HS-5 (cell line): ENCODE measurements around the gene DIAPH3.
A peak's percentile ranks its signal among the peaks of the same experiment; 100 is the strongest.

Experiments used
- DNase-seq: peaks from one replicate; pipeline ENCODE4 v3.0.0-alpha.2; 2012; ENCODE audit warnings: low read depth

Gene DIAPH3

DNA sequence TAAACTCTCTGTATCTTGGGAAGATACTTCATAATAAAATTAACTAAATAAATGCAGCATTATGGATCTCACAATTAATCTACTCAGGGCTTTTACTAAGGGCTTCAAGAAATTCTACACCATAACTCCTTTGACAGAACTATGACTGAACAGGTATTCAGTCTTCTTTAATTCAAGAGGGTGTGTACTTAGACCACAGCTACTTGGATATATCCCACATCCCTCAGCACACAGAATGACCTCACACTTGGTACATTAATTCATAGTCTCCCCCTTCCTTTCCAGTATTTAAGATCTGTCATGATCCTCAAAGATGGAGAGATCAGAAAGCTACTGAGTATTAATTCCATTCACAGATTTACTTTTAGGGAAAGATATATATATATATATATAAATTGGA, 11.6 kb downstream of the DIAPH3 start:
- no peak for DNase-seq

DNA sequence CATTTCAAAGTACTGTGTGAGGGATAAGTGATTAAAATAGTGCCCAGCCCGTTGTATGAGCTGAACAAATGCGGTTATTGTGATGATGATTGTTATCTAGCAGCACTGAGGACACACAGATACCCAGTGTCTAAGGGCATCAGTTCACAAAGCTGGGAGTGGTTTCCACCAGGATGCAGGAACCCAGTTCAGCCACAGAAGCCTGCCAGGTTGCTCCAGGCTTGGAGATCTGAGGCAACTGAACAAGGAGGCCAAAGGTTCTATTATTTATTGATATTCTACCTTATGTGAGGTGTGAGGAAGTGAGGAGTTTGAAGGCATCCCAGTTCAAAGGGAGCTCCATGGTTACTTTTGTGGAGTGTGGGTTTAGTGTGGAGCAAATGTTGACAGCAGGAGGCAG, 13.2 kb downstream of the DIAPH3 start:
- DNase-seq, result no peak

DNA sequence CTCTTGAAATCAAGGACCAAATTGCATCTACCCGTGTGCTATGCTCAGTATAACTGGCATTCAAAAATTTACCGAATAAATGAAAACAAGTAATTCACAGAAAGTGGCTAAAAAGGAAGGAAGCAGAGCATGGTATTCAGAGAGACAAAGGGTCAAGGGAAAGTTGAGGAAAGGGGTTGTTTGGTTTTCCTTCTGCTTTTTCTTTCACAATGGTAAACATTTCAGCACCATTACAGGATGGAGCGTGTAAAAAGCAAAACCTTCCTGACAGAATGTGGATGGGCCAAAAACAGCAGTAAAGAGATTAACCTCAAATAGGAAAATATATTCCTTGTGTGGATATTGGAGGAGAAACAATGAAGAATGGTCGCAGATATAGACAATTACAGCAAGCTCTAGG, 14.8 kb downstream of the DIAPH3 start:
- DNase-seq, result no peak

DNA sequence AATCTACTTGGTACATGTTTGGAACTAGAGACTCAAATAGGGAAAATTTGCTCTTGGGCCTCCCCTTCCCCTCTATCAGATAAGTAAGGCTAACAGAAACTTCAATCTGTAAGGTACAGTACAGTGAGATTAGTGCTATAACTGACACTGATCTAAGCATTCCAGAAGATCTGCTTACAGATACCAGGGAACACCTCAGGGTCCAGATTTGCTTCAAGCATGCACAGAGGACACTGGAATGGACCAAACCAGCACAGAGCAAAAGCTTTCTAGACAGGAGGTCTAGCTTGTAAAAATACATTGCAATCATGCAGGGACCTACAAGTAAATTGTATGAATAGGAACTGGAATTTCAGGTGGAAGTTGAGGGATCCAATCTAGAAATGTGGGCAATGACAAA, 16.4 kb downstream of the DIAPH3 start:
- DNase-seq, result no peak

DNA sequence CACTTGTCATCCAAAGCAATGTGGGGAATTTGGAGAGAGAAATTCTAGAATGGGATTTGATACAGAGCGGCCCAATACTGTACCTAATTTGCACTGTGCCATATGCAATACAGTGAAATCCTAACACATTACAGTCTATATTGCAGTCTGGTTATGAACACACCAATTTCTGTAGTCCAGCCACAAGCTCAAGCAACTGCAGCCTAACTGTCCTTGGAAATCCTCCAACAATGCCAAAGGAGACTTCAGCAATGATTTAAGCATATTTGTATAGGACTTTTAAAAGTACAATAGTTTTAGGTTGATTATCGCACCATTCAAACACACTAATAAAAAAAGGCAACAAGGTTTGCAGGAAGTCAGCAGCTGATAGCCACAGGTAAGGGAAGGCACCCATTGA, 17.3 kb downstream of the DIAPH3 start:
- no peak for DNase-seq

DNA sequence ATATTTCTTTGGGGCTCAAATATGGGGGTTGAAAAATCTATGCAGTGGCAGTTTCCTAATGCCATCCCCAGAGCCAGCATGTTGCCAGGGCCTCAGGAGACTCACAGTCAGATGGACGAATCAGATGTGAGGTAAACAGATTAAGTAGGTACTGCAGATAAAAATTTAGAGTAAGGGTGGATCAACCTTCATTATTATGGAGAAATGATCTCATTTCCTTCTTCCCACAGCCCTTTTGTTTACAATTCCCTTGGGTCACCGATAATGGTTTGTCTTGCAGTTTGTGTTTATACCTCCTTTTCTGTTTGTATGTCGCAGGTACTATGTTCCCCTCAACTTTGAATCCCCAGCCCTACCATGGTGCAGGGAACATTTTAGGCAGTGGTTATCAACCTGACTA, 20.0 kb downstream of the DIAPH3 start:
- no peak for DNase-seq

DNA sequence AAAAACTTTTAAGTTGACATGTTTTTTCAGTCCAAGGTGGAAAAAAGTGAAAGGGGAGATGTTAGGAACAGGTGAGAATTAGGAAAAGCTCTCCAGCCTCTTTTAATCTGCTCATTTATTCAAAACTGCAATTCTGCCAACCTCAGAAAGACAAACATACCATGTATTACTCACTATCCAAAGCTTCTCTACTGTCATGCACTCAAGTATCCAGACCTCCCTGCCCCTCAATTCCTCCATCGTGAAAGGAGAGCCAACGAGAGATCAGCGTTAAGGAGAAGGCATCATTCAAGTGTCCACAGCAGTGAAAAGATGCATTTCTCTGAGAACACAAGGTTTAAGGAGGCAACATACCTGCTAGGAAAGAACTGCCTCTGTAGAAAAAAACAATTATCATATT, 24.5 kb downstream of the DIAPH3 start:
- DNase-seq, result no peak

DNA sequence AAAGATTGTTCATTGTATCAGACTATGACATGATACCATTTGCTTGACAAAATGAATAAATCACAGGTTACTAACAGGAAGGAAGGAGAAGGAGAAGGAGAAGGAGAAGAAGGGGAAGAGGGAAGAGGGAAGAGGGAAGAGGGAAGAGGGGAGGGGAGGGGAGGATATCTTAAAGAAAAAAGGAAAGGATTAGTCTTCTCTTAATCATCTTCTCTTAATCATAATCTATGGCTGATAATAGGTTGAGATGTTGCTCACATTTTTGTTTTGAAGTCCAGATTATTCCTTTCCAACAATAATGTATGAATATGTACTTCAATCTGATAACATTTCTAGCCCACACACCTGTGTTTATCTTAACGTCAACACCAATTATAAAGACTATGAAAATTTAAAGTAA, 25.1 kb downstream of the DIAPH3 start:
- no peak for DNase-seq

DNA sequence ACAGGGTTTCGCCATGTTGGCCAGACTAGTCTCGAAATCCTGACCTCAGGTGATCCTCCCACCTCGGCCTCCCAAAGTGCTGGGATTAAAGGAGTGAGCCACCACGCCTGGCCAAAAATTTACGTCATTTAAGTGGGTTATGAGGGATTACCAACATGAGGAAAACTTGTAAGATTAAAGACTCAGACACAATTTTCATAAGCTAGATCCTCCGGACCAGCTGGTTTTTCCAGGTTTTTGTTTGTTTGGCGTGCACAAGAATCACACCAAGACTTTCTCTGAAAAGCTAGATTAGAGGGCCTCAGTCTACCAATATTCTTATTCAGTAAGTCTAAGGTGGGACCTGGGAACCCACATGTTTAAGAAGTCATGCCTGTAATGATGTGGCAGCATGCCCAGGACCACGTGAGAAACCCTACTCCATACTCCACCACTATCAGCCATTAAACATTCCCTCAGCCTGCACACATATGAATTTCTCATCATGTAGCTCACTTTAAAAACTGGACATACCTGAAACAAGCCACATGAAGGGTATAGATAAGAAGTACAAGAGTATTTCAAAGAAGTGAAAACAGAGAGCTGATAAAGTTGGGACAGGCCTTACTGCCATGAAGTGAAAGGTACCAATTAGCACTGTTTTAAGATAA, 25.7 kb downstream of the DIAPH3 start:
- no peak for DNase-seq

DNA sequence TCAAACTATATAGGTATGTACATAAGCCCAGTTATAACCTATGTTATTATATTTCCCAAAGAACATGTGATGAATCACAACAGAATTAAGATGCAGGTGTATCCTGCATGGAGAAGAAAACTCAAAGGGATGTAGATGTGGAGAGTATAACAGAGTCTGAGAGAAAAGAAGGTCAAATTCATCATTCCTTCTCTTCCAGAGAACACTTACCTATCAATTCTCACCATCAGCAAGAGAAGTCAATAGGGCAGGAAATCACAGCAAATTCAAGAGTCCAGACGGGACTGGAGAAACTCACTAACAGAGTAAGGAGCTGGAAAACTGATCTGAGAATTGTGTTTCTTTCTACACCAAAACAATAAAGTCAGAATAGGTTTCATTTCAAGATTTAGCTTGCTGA, 28.4 kb downstream of the DIAPH3 start:
- no peak for DNase-seq

DNA sequence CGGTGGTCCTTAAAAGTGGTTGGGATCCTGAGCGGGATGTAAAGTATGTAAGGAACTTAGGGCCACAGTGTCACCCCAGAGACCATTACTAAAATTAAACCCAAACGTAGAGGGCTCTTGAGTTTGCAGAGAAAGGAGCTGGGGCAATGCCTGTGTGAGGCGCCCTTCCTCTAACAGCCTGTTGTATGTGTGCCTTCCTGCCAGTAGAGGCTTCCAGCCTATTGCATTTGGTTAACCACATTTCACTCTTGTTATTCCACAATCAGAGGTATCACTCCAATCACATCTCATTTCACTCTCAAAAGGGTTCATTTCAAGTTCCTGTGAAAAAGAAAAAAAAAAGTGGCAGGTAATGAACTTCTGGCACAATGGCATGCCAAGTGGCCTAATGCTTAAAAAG, 29.4 kb downstream of the DIAPH3 start:
- DNase-seq, result no peak

DNA sequence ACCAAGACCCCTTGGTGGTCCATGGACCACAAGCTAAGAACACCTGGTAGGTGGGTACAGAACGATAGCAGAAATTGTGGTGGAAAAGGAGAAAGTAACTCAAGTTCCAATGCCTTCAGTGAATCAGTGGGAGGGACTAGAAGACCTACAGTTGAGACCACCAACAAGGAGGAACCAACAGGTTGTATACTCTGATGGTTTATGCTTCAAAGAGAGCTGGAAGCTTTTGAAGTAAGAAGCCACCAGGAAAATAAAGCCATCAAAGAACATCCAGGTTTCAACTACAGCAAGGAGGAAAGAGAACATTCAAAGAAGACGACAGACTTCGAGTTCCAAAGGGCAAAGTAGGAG, 42.4 kb downstream of the DIAPH3 start:
- no peak for DNase-seq

DNA sequence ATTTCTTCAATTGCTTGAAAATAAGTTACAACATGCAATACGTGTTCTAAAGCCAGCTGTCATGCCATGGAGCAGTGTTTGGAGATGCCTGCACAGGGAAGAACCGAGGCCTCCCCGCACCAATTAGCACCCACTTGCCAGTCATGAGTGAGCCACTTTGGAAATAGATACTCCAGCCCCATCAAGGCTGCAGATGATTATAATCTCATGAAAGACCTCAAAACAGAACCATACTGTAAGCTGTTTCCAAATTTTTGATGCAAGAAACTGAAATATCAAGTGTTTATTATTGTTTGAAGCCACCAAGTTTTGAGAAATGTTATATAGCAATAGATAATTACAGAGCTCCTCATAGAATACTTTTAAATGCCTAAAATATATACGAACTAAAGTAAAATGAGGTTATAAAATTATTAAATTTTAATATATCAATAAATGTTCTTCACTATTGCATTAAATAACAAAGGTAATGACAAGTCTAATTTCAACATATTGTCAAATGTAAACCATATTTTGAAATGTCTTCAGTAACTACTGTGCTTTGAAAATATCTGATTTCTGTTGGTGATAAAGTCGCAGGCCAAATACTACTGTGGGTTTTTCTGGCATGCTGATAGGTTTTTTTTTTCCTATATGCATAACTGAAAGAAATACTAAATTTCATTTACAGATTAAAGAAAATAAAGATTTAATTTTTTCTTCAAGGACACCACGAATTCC, 43.0 kb downstream of the DIAPH3 start:
- DNase-seq, result no peak

DNA sequence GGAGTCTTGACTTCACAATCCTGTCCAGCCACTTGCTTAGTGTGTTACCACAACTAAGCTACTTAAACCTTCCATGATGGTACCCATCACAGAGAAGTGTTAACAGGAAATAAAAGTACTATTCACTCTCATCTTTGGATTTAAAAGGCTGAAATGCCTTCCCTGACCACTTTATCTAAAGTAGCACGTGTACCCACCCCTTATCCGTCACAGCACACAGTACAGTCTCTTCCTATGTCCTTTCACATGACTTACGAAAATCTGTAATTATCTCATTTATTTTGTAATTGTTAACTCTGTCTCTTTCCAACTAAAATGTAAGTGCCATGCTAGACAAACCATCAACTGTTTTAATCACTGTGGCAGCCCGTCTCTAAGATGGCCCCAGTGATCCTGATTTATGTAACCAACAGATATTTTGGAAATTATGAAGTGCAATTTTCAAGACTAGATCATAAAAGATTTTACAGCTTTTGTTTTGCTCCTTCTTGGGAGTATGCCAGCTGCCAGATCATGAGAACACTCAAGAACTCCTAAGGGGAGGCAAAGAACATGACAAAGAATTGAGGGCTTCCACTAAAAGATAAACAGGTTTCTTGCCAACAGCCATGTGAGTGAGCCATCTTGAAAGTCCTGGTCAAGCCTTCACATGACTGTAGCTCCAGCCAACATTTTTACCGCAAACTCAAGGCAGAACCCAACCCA, 44.9 kb downstream of the DIAPH3 start:
- no peak for DNase-seq

DNA sequence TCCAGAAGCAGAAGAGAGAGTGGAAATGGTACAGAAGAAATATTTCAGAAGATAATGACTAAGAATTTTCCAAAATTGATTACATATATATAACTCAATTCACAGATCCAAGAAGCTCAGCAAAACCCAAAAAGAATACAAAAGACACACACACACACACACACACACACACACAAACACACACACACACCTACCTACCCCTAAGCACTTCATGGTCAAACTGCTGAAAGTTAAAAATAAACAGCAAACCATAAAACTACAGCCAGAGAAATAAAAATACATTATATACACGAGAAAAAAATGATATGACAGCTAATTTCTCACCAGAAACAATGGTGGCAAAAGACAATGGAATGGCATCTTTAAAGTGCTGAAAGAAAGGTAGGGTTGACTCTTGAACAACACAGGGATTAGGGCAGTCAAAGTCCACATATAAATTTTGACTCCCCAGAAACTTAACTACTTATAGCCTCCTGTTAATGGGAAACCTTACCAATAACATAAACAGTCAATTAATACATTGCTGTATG, 49.2 kb downstream of the DIAPH3 start:
- DNase-seq, result no peak

DNA sequence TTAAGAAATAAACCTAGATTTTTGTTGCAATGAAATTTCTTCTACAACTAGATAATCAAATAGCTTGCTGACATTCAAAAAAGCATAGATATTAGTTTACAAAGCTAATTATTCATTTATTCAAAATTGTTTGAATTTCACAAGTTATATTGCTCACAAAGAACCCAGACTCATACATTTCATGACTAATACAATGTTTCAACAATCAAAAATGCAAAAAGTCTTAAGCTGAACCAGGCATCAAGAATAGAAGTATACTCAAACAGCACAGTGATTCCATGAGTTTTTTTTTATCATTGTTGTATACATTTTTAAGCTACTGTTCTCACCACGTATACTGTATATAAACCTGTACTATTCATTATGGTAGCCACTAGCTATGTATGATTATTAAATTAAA, 51.0 kb downstream of the DIAPH3 start:
- peak; percentile 6 for DNase-seq

DNA sequence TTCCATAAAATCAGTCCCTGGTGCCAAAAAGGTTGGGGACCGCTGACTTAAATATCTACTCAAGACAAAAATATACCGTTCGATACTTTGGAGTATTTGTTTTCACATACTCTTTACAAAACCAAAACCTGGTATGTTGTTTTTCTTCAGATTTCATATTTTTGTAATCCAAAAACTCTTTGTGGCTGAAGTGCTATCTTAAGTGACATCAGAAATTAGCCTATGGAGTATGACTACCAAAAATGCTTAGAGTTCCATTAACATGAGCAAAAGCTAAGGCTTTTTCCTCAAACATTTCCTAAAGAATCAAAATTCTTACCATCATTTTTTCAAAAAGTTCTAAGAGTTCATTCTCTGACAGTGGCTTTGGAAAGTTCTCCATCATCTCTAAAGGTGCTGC, 52.0 kb downstream of the DIAPH3 start:
- DNase-seq, result no peak

DNA sequence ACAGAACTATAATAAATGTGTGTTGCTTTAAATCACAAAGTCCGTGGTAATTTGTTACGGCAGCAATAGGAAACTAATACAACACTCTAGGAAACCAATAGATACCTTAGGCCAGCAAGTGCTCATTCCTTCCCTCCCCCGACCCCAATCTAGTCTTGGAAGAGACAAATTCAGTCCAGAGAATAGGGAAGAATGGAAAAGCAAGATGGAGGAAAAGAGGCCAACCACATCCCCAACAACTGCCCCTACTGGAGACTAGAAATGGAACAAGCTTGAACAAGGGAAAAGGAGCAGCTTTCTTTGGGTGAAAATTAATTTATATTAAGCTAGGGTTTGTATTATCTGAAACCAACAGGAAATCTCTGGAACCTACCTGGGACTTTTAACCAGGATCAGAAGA, 54.4 kb downstream of the DIAPH3 start:
- DNase-seq, result no peak

DNA sequence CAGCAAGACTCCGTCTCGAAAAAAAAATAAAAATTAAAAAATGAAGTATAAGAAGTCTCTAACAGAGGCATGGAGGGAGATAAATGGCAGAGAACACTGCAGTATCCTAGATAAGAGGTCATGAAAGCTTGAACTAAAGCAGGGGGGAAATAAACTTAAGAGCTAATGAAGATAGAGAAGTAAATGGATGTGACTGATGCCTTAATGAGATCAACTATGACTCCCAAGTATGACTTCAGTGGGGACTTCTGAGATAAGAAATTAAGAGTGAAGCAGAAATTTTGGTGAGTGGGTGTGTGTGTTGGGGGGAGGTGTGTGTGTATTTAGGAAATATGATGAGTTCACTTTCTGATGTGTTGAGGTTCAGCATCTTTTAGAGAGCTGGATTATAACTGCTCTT, 55.1 kb downstream of the DIAPH3 start:
- DNase-seq, result no peak

DNA sequence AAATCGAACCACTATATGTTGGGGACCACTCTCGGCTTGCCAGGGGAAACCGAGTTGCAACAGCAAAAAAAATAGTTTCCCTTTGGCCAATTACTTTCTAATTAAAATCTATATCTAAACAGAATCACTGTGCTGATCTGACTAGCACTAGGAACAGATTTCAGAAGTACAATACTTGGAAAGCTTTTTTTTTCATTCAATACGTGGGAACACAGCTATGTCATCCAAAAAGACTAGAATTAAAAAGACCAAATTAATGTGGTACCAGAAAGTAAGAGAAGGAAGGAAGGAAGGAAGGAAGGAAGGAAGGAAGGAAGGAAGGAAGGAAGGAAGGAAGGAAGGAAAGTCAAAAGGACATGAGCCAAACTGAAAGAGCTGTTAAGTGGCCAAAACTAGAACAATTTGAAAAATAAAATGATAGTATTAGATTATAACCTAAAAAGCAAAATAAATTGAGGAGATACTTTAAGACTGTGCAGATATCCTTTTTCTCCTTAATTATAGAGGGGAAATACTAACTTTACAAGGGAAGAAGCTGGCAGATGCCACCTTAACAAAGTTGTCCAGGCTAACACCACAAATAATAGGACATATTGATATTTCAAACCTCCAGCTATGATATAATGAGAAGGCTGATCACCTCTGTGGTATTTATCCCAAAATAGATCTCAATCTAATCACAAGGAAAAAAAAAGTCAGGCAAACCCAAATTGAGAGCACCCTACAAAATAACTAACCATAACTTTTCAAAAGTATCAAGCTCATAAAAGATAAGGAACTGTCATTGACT, 63.9 kb downstream of the DIAPH3 start:
- DNase-seq, result no peak

DNA sequence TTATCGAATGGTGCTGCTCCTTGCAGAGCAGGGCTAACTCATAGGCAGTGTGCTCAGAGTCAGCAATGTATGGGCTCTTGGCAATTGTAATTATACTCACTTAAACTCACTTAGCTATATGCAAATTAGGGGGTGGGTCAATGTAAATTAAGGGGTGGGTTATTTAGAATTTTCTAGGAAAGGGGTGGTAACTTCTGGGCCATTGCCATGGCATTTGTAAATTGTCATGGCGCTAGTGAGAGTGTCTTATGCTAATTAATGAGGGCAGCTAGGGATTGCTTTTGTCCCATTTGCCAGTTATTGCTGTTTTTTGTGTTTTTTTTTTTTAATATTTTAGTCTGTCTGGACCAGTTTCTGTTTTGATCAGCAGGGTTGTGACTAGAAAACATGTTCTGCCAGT, 68.4 kb downstream of the DIAPH3 start:
- no peak for DNase-seq

DNA sequence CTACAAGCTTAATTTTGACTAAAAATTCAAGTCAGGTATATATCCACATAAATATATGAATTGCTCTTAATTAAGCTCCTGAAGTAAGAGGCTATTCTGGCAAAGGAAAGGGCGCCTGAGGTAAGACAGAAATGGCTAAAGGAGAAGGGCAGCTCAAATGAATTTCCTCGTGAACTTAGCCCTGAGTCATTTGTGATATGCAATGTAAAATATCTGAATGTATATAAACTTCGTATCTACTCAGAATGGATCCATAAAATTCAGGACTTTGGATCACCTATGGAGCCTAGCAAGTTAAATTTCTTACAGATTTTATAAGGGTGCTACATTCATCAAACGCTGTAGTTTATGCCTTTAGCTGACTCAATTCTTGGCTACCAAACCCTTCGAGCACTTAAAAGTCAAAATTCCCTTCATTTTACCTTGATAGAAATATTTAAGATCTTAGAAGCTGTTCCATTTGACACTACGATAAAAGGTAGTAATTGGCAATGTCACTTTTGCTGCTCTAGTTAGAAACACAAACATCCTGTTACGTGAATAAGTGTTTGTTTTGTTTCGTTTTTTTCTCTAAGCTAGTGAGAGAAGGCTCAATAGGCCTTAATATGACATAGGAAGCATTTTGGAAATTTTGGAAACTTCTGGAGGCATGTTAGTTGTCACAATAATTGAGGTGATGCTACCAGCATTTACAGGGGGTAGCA, 69.2 kb downstream of the DIAPH3 start:
- no peak for DNase-seq
